Measurements from ENCODE around the gene PPM1M. TPM values are rescaled to one million over a fixed set of nuclear protein-coding genes. Genes with fewer than 3 reads are reported as not detected.
A peak's percentile ranks its signal among the peaks of the same experiment; 100 is the strongest.
"Not testable (repeated sequence)": the region's sequence is repeated elsewhere in the genome, so short reads cannot be mapped to it uniquely, and the experiment has no call there.

Gene PPM1M
- total and polyA plus RNA-seq, 7 donors = 2.1 to 7.5 (median 3.0) TPM

DNA sequence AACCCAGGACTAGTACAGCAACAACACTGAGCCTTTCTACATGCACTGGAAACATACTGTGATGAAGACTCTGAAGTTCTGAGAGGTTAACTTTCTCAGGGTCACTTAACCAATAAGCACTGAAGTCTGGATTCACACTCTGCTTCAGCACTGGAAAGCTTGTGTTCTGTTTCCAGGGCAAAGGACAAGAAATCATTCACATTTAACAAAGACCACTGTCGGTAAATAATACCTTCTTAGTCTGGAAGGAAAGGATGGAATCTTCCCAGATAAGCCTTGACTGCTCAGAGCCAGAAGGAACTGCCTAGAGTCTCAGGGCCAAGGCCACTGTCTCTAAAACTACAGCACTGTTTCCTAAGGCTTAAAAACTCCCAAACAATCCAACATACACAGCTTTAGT, 37.7 kb downstream of the PPM1M start:
- peaks cover 25% of the 10 kb centered on the region for H3K4me1 ChIP-seq
- no peak overlapping the region for H3K4me3 ChIP-seq
- no peak overlapping the region for H3K27ac ChIP-seq
- TF ChIP-seq, protein P1, sequence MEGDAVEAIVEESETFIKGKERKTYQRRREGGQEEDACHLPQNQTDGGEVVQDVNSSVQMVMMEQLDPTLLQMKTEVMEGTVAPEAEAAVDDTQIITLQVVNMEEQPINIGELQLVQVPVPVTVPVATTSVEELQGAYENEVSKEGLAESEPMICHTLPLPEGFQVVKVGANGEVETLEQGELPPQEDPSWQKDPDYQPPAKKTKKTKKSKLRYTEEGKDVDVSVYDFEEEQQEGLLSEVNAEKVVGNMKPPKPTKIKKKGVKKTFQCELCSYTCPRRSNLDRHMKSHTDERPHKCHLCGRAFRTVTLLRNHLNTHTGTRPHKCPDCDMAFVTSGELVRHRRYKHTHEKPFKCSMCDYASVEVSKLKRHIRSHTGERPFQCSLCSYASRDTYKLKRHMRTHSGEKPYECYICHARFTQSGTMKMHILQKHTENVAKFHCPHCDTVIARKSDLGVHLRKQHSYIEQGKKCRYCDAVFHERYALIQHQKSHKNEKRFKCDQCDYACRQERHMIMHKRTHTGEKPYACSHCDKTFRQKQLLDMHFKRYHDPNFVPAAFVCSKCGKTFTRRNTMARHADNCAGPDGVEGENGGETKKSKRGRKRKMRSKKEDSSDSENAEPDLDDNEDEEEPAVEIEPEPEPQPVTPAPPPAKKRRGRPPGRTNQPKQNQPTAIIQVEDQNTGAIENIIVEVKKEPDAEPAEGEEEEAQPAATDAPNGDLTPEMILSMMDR (IDR thresholded peaks at IDR 0.05) = no peak
- WGBS, 3 donors = 82 to 88% (median 88%) methylated on average over 1 of the region's 1 CpG
- ATAC-seq = no peak
- H3K27me3 ChIP-seq (ENCODE audit: insufficient read depth in 3 of 3, low read length in 2 of 3) = no peaks in the 10 kb centered on the region
- DNase-seq = no peak
- H3K36me3 ChIP-seq (ENCODE audit: insufficient read depth in 1 of 2, low read depth in 1 of 2) = peaks cover 0 to 16% of the 10 kb centered on the region in 2 donors
- no peaks in the 10 kb centered on the region for H3K9me3 ChIP-seq
- intact Hi-C loops (cut with DNase I) = no loop called here

DNA sequence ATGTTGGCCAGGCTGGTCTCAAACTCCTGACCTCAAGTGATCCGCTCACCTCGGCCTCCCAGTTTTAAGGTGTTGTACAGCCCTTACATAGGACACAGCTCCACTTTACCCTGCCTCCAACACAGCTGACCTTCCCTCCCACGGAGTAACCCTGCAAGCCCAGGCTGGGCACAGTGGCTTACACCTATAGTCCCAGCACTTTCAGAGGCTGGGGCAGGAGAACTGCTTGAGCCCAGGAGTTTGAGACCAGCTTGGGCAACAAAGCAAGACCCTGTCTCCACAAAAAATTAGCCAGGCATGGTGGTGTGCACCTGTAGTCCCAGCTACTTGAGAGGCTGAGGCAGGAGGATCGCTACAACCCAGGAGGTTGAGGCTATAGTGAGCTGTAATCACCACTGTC, 38.5 kb downstream of the PPM1M start:
- peaks cover 32% of the 10 kb centered on the region for H3K4me1 ChIP-seq
- H3K27me3 ChIP-seq (ENCODE audit: insufficient read depth in 3 of 3, low read length in 2 of 3); intact Hi-C loops (cut with DNase I); DNase-seq; H3K4me3 ChIP-seq; H3K9me3 ChIP-seq; ATAC-seq; H3K27ac ChIP-seq: not testable (repeated sequence)
- WGBS, 3 donors = 87 to 91% (median 90%) methylated on average over 4 of the region's 4 CpGs
- peaks cover 0 to 16% of the 10 kb centered on the region in 2 donors for H3K36me3 ChIP-seq (ENCODE audit: insufficient read depth in 1 of 2, low read depth in 1 of 2)

DNA sequence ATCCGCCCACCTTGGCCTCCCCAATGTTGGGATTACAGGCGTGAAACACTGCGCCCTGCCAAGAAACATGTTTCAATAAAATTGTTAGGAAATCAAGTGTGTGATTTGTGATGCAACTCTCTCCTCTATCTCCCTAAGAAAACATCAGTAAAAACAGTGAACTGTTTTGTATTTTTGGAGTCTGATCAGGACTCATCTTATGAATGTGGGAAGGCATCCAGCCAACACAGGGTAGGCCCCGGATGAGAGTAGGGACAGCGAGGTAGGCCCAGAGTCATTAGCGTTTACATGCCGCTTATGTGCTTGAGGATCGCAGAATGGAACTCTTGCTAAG, 41.2 kb downstream of the PPM1M start:
- H3K27me3 ChIP-seq (ENCODE audit: insufficient read depth in 3 of 3, low read length in 2 of 3) = no peaks in the 10 kb centered on the region
- peaks cover 0 to 28% of the 10 kb centered on the region in 2 donors for H3K36me3 ChIP-seq (ENCODE audit: insufficient read depth in 1 of 2, low read depth in 1 of 2)
- no peaks in the 10 kb centered on the region for H3K9me3 ChIP-seq
- H3K4me3 ChIP-seq = peak overlapping the region; percentile 80
- TF ChIP-seq, protein P1 (IDR thresholded peaks at IDR 0.05) = no peak
- DNase-seq = no peak
- peaks cover 15% of the 10 kb centered on the region for H3K4me1 ChIP-seq
- WGBS, 3 donors = 63 to 72% (median 66%) methylated on average over 8 of the region's 8 CpGs
- ATAC-seq = no peak
- intact Hi-C loops (cut with DNase I) = loop anchor here in 1 of 2 donors (1.0 kb wide), 1 partner anchor 8 kb away; the partner anchor contains the start of gene WDR82
- H3K27ac ChIP-seq = peak overlapping the region; percentile 97

DNA sequence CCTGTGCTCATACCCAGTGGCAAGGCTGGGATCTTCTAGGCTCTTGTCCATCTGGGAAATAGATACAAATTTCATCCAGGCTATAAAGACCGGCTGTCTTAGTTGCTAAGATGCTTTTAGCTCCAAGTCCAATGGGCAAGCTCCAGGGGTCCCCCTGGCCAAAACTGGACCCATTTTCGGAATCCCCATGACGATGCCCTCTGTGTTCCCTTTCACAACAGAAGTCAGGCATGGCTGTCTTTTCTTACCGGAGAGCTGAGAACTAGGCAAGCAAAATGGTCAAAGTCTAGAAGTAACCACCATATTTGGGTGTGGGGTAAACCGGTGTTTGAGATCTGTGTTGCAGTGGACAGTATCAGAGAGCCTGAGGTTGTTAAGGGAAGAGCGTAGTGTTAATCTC, 43.1 kb downstream of the PPM1M start:
- no peaks in the 10 kb centered on the region for H3K9me3 ChIP-seq
- intact Hi-C loops (cut with DNase I) = no loop called here
- no peak for DNase-seq
- TF ChIP-seq, protein P1 (IDR thresholded peaks at IDR 0.05) = no peak
- no peaks in the 10 kb centered on the region for H3K27me3 ChIP-seq (ENCODE audit: insufficient read depth in 3 of 3, low read length in 2 of 3)
- H3K4me1 ChIP-seq = peaks cover 15% of the 10 kb centered on the region
- ATAC-seq = no peak
- peak overlapping the region; percentile 80 for H3K4me3 ChIP-seq
- no peak overlapping the region for H3K27ac ChIP-seq
- peaks cover 0 to 37% of the 10 kb centered on the region in 2 donors for H3K36me3 ChIP-seq (ENCODE audit: insufficient read depth in 1 of 2, low read depth in 1 of 2)
- WGBS, 3 donors = 87 to 93% (median 89%) methylated on average over 6 of the region's 6 CpGs

DNA sequence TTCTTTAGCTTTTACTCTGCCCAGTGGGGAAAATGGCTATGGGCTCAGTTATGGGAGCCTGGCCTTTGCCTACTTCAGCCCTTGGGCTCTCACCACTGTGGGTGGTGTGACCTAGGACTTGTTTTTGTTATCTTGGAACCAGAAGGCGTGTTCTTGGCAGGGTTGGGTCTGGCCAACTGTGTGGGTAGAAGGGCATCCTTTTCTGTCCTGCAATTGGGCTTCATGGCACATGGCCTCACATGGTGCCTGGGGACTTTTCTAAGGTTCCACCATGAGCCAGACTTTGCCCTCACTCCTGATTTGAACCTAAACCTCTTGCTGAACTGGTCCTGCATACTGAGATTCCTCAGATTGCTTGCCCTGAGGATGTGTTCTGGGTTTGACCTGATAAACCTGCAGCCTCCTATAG, 43.8 kb downstream of the PPM1M start:
- Histone ChIP-seq H3K36me3 (ENCODE audit: insufficient read depth in 1 of 2, low read depth in 1 of 2) (peaks cover 0 to 34% of the 10 kb centered on the region in 2 donors), H3K4me1 (peaks cover 15% of the 10 kb centered on the region), H3K27me3 (ENCODE audit: insufficient read depth in 3 of 3, low read length in 2 of 3) (no peaks in the 10 kb centered on the region), H3K4me3 (no peak overlapping the region), H3K27ac (no peak overlapping the region), H3K9me3 (no peaks in the 10 kb centered on the region)
- intact Hi-C loops (cut with DNase I) = no loop called here
- 58 to 81% (median 74%) methylated on average over 1 of the region's 1 CpG for WGBS, 3 donors
- TF ChIP-seq, protein P1 (IDR thresholded peaks at IDR 0.05) = no peak
- no peak for ATAC-seq
- DNase-seq = no peak
